ENCODE results near the gene NMRAL1.

- no peak for TF ChIP-seq POLR2A (IDR thresholded peaks at IDR 0.05; ENCODE audit: low read length)
- TF ChIP-seq GATA1 (IDR thresholded peaks at IDR 0.05; ENCODE audit: low read depth, low read length), result no peak
Measured at GRCh38 chr16:4501071-4501478, 26.6 kb upstream of the NMRAL1 start.
